NB4 (cell line): ENCODE results near the gene RPL37A.

Experiments used
- DNase-seq: peaks from one replicate; pipeline ENCODE4 v3.0.0; 2010; ENCODE audit warnings: low read depth
- H3K4me3 ChIP-seq: one replicate; pipeline ENCODE4 v1.5.1; 2011; ENCODE audit warnings: mild to moderate bottlenecking, low read depth, low read length, moderate library complexity
- CTCF ChIP-seq: IDR thresholded peaks from one replicate; pipeline ENCODE4 v1.5.1; 2012; ENCODE audit warnings: low read depth, low read length
- MAX ChIP-seq: IDR thresholded peaks from 2 replicates; pipeline ENCODE4 v1.6.1; 2011; ENCODE audit warnings: low read depth, low read length
- MYC ChIP-seq: IDR thresholded peaks from 2 replicates; pipeline ENCODE4 v1.6.1; 2011; ENCODE audit warnings: low read depth, low read length
- POLR2A ChIP-seq: IDR thresholded peaks from 2 replicates; pipeline ENCODE4 v1.6.1; 2011; ENCODE audit warnings: mild to moderate bottlenecking; ENCODE audit not compliant: insufficient read length; ENCODE audit errors: extremely low read depth

RPL37A gene

GRCh38 chr2:216526939-216527338, 28.3 kb downstream of the RPL37A start:
- no peak overlapping the region for H3K4me3 ChIP-seq
- DNase-seq = no peak
- TF ChIP-seq POLR2A = no peak
- TF ChIP-seq MYC = no peak
- no peak for TF ChIP-seq CTCF
- no peak for TF ChIP-seq MAX

GRCh38 chr2:216527600-216527999, 29.0 kb downstream of the RPL37A start:
- DNase-seq = no peak

GRCh38 chr2:216532562-216532961, 33.9 kb downstream of the RPL37A start:
- TF ChIP-seq MYC = no peak
- H3K4me3 ChIP-seq = no peak overlapping the region
- no peak for DNase-seq

More at GRCh38 chr2:216527600-216527999, 29.0 kb downstream of the RPL37A start:
- H3K4me3 ChIP-seq = no peak overlapping the region
- TF ChIP-seq MAX (no peak), CTCF (no peak), MYC (no peak)

- TF ChIP-seq MAX (no peak), MYC (no peak), POLR2A (no peak), CTCF (no peak)
- DNase-seq = no peak
- H3K4me3 ChIP-seq = no peak overlapping the region
Measured at GRCh38 chr2:216533609-216534008, 35.0 kb downstream of the RPL37A start.

GRCh38 chr2:216534809-216535208, 36.2 kb downstream of the RPL37A start:
- no peak for DNase-seq
- TF ChIP-seq MYC = no peak
- H3K4me3 ChIP-seq = no peak overlapping the region

GRCh38 chr2:216535454-216535995, 36.9 kb downstream of the RPL37A start:
- TF ChIP-seq MYC (no peak), MAX (no peak), CTCF (no peak), POLR2A (no peak)
- peak overlapping the region; percentile 8 for H3K4me3 ChIP-seq
- peak; percentile 82 for DNase-seq

- DNase-seq = no peak
Measured at GRCh38 chr2:216536734-216537210, 38.1 kb downstream of the RPL37A start.

More at GRCh38 chr2:216536734-216537210, 38.1 kb downstream of the RPL37A start:
- H3K4me3 ChIP-seq = no peak overlapping the region
- TF ChIP-seq CTCF (no peak), MAX (no peak), POLR2A (no peak), MYC (no peak)
